Vagina (tissue), 2 donors: Measurements from ENCODE around the gene RTTN.

Experiments
- CTCF ChIP-seq, 3 experiments: fragments of 450-650 bp in 2 of 3; fragments of 200-600 bp in 1 of 3; sonication (generic) in 1 of 3; IDR thresholded peaks; one replicate each; pipeline ENCODE4 v1.5.1; 2017 to 2019; ENCODE audit warnings: antibody characterized with exemption in 3 of 3, mild to moderate bottlenecking in 2 of 3, moderate library complexity in 2 of 3
- POLR2A ChIP-seq, 2 donors: fragments of 450-650 bp; IDR thresholded peaks; one replicate each; pipeline ENCODE4 v1.6.1; 2017; ENCODE audit warnings: antibody characterized with exemption in 2 of 2, mild to moderate bottlenecking in 2 of 2, moderate library complexity in 2 of 2
- POLR2AphosphoS5 ChIP-seq, 2 donors: sonication (generic); formaldehyde crosslinking; IDR thresholded peaks; one replicate each; pipeline ENCODE4 v1.9.0; 2017; ENCODE audit warnings: antibody characterized with exemption in 2 of 2, mild to moderate bottlenecking in 2 of 2, low read depth in 1 of 2; ENCODE audit not compliant: insufficient read depth in 1 of 2

- no peak for TF ChIP-seq CTCF (IDR thresholded peaks at IDR 0.05)
- TF ChIP-seq POLR2A (IDR thresholded peaks at IDR 0.05): no peak
- TF ChIP-seq POLR2AphosphoS5 (IDR thresholded peaks at IDR 0.05; ENCODE audit: insufficient read depth in 1 of 2, low read depth in 1 of 2): no peak
Observed at GRCh38 chr18:70146174-70146573, 59.3 kb downstream of the RTTN start.
